CD4-positive, alpha-beta T cell treated with Interleukin-21 for 1 hour (primary cell): ENCODE data around the gene DCDC2.
"Not testable (repeated sequence)": the region's sequence is repeated elsewhere in the genome, so short reads cannot be mapped to it uniquely, and the experiment has no call there.

Experiments used
- DNase-seq: peaks from one replicate; pipeline ENCODE4 v3.0.0-alpha.2; 2020

DCDC2 gene

DNA sequence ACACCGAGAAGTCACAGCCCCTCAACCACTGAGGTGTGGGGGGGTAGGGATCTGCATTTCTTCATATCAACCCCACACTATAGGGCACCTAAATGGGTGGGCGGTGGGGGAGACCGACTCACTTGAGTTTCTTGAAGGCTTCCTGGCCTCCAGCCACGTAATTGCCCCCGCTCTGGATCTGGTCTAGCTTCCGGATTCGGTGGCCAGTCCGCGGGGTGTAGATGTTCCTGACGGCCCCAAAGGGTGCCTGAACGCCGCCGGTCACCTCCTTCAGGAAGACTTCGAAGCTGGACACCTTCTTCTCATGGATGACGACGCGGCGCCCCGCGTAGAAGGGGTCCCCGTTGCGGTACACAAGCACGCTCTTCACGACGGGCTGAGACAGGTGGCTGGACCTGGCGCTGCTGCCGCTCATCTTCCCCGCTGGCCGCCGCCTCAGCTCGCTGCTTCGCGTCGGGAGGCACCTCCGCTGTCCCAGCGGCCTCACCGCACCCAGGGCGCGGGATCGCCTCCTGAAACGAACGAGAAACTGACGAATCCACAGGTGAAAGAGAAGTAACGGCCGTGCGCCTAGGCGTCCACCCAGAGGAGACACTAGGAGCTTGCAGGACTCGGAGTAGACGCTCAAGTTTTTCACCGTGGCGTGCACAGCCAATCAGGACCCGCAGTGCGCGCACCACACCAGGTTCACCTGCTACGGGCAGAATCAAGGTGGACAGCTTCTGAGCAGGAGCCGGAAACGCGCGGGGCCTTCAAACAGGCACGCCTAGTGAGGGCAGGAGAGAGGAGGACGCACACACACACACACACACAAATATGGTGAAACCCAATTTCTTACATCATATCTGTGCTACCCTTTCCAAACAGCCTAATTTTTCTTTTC lies at the start of gene DCDC2:
DCDC2 (minus strand) TSS at position 724 of the 883 bp plus-strand sequence; CDS start at position 415, 309 bp downstream.
- DNase-seq = peak; percentile 51

DNA sequence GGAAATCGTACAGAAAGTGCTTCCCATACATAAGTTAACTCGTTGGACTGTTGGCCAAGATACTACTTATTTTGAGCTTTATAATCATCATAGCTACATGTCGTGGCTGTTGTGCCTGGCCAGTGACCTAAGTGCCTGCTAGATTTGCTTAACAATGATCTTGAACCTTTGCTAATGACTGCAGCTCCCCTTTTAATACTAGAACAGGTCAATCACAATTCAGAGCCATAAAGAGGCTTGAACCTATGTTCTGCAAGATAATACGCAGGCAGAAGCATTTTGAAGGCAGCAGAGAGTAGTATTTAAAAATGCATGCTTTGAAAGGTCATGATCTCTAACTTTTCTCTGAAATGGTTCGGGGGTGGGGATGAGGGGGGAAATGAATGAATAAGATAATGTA lies 47.4 kb upstream of the DCDC2 start:
- no peak for DNase-seq

DNA sequence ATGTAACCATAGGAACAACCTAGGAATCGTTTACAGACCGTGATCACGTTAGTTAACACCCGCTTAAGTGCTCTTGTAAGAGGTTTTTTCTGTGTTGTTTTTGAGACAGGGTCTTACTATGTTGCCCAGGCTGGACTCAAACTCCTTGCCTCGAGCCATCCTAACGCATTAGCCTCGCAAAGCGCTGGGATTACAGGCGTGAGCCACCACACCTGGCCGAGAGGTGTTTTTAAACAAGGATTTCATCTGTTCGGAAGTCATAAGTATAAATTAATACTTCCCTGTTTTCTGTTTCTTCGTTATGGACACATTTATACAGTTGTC lies 45.6 kb upstream of the DCDC2 start:
- no peak for DNase-seq

DNA sequence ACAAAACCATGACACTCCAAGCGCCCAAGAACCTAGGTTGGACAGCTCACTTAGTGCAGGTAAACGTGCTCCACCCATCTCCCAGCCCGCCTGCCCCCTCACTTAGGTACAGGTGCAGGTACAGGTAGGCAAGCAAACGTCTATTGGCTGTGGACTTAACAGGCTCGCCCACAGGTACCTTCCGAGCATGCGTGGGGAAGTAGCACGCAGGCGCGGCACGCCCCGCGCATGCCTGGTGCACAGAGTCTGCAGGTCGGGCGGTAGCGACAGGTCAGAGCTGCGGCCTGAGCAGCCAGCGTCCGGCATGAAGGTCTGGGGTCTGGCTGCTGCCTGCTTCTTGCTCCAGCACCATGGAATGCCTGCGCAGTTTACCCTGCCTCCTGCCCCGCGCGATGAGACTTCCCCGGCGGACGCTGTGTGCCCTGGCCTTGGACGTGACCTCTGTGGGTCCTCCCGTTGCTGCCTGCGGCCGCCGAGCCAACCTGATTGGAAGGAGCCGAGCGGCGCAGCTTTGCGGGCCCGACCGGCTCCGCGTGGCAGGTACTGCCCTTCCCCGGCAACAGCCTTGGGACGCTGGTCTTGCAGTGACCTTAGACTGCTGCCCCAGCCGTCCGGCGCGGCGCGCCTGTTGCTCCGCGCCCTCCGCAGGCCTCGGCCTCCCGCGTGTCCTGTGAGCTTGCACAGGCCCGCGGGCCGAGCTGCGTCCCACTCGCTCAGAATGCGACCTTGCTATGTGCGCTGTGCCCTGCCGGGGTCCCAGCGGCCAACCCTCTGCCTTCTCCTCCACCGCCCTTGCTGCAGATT lies 45.0 kb upstream of the DCDC2 start, which contains the start of gene MRS2:
MRS2 (plus strand) TSS at position 240 of the 804 bp plus-strand sequence; CDS start at position 351, 111 bp downstream.
- DNase-seq = peak; percentile 85

DNA sequence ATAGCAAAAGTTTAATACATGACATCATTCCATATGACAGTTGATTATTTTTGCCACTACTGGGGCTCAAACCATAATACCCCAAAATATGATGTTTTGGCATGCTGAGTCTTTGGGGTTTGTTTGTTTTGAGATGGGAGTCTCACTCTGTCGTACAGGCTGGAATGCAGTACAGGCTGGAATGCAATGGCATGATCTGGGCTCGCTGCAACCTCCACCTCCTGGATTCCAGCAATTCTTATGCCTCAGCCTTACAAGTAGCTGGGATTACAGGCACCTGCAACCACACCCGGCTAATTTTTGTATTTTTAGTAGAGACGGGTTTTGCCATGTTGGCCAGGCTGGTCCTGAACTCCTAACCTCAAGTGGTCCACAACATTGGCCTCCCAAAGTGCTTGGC lies 43.6 kb upstream of the DCDC2 start:
- DNase-seq = no peak

DNA sequence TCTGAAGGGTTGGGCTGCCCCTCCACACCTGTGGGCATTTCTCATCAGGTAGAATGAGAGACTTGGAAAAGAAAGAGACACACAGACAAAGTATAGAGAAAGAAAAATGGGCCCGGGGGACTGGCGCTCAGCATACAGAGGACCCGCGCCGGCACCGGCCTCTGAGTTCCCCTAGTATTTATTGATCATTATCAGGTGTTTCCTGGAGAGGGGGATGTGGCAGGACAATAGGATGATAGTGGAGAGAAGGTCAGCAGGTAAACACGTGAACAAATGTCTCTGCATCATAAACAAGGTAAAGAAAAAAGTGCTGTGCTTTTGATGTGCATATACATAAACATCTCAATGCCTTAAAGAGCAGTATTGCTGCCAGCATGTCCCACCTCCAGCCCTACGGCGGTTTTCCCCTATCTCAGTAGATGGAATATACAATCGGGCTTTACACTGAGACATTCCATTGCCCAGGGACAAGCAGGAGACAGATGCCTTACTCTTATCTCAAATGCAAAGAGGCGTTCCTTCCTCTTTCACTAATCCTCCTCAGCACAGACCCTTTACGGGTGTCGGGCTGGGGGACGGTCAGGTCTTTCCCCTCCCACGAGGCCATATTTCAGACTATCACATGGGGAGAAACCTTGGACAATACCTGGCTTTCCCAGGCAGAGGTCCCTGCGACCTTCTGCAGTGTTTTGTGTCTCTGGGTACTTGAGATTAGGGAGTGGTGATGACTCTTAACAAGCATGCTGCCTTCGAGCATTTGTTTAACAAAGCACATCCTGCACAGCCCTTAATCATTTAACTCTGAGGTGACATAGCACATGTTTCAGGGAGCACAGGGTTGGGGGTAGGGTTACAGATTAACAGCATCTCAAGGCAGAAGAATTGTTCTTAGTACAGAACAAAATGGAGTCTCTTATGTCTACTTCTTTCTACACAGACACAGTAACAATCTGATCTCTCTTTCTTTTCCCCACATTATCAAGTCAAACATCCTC lies 42.5 kb upstream of the DCDC2 start:
- DNase-seq = not testable (repeated sequence)

DNA sequence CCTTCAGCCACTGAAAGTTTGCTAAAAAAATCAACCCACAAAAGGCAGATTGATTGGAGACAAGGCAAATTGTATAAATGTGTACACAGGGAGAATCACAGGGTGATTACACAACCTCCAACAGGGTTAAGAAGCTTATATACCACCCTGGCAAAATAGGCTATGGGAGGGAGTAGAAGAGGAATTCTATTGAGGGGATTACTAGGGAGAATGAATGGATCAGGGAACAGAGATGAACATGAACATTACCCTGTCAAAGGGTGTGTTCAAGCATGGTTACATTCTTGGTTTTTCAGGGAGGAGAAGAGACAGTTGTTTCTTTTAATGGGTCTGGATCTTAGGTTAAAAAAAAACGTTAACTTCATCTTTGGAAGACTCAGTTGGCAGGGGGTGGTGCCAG lies 39.8 kb upstream of the DCDC2 start:
- DNase-seq = no peak

DNA sequence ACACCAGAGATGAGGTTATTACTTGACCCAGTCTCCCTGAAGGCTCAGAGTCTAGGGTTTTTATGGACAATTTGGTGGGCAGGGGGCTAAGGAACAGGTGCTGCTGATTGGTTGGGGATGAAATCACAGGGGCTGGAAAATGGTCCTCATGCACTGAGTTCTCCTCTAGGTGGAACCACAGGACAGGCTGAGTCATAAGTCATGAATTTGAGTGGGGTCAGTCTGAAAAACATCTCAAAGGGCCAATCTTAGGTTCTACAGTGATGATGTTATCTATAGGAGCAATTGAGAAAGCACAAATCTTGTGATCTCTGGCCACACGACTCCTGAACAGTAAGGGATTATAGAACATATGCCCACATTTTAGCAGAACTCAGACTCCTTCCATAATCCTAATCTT lies 39.0 kb upstream of the DCDC2 start:
- no peak for DNase-seq

DNA sequence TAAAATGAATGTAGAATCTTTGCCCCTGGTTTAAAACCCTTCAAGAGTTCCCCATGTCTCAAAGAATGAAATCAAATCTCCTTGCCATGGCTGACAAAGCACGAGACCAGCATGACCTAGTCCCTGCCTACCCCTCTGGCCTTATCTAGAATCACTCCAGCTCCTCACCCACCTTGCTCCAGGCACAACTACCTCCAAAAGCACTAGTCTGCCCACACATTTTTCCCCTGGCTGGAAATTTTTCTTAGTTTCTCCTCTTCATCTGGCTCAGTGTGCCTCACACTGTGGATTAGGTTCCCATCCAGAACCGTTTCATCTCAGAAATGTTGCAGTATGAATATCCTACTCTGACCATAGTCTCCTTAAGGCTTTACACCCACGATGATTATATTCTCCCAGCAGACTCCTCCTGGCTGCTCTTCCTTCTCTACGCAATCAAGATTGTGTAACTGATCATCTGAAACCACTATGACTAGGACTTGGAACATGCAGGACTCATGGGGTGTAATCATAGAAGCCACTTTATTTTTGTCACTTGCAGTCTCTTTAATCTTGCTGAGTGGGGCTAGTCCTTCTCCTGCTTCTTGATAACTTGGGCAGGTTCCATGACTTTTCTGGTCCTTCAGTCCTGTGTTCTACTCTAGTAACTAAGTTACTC lies 37.0 kb upstream of the DCDC2 start:
- DNase-seq = no peak

DNA sequence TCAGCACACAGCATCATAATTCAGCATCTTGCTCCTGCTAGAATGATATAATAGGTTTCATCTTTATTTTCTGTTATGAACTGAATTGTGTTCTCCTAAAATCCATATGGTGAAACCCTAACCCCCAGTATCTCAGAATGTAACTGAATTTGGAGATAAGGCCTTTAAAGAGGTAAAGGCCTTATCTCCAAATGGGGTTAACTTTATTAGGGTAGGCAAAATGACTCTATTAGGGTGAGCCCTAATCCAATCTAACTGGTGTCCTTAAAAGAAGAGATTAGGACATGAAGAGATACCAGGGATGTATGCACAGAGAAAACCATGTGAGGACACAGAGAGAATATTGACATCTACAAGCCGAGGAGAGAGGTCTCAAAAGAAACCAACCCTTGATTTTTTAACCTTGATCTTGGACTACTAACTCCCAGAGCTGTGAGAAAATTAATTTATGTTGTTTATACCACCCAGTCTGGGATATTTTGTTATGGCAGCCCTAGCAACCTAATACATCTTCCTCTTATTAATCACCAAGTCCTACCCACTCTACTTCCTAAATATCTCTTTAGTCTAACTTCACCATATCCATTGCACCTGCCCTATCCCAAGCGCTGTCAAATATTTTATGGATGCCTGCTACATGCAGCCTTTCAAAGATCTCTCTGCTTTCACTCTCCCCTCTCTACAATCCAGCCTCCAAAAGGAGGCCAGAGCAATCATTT lies 36.4 kb upstream of the DCDC2 start:
- DNase-seq = no peak

DNA sequence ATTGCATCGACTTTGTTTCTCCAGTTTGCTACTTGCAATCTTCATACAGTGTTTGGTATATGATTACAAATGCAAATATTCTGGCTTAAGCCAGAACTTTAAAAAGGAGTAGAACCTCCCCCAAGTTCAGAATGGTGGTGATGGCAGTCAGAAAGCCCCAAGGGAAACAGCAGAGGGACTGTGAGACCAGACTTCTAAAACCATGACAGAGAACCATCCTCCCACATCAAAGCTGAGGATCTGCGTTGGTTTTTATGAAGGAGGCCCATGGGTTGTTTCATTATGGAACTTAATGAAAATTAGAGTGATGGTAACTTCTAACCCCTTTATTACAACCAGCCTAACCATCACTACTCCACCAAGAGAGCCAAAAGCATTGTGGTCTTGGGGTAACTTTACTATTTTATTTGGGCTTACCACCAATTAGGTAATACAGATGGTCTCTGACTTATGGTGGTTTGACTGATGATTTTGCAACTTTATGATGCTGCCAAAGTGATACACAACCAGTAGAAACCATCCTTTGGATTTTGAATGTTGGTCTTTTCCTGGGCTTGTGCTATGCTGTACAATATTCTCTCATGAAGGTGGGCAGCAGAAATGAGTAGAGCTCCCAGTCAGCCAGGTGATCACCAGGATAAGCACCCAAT lies 34.0 kb upstream of the DCDC2 start:
- no peak for DNase-seq

DNA sequence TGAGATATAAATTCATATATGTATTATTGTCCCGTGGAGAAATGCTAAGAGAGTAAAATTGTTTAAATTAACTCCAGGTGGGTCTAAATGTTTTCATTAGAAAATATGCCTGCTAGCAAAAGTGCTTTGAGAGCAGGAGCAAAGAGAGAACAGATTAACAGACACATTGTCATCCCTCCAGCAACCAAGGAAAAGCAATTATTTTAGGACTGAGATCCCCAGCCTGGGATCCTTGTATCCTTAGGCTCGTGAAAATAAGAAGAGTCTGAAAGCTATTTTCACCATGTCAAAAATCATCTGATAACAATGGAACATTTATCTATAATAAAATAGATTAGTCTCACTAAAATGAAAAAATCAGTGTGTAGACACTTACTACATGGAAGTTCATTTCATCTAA lies 33.3 kb upstream of the DCDC2 start:
- DNase-seq = no peak

DNA sequence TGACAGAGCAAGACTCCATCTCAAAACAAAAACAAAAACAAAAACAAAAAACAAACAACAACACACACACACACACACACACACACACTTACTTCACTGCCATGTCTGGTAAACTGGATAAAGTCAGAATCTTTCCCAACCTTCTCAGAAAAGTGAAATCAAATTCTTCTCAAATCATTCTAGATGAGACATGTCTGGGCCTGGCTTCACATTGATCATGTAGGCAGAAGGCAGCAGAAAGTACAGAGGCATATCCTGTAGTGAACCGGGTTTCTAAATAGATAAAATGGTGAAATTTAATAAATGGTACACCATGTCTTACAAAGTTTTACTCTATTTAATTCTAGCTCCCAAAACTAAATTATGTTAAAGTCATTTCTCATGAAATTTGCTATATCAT lies 30.0 kb upstream of the DCDC2 start:
- DNase-seq = no peak

DNA sequence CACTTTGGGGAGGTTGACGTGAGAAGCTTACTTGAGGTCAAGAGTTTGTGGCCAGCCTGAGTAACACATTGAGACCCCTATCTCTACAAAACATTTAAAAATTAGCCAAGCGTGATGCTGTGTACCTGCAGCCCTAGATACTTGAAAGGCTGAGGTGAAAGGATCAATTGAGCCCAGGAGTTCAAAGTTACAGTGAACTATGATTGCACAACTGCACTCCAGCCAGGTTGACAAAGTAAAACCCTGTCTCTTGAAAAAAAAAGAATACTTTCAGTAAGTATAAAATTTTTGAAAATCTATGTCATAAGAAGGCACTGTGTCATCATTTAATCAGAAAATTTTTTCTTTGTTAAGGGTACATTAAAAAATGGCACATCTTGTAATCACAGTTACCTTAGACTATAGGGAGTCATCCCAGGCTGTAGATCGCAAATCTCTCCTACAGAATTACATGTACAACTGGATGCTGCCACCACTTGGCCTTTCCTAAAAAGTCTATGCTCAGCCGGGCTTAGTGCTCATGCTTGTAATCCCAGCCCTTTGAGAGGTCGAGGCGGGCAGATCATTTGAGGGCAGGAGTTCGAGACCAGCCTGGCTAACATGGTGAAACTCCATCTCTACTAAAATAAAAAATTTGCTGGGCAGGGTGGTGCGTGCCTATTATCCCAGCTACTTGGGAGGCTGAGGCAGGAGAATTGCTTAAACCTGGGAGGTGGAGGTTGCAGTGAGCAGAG lies 27.8 kb upstream of the DCDC2 start:
- DNase-seq = no peak

DNA sequence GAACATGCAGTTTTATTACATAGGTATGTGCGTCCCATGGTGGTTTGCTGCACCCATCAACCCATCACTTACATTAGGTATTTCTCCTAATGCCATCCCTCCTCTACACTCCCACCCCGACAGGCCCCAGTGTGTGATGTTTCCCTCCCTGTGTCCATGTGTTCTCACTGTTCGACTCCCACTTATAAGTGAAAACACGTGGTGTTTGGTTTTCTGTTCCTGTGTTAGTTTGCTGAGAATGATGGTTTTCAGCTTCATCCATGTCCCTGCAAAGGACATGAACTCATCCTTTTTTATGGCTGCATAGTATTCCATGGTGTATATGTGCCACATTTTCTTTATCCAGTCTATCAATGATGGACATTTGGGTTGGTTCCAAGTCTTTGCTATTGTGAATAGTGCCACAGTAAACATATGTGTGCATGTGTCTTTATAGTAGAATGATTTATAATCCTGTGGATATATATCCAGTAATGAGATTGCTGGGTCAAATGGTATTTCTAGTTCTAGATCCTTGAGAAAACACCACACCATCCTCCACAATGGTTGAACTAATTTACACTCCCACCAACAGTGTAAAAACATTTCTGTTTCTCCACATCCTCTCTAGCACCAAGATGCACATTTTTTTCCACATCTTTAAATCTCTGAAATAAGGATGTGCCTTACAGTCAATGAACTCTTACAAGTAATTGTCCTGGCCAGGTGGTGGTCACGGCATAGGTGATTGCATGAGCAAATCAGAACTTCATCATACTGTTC lies 26.7 kb upstream of the DCDC2 start:
- not testable (repeated sequence) for DNase-seq

DNA sequence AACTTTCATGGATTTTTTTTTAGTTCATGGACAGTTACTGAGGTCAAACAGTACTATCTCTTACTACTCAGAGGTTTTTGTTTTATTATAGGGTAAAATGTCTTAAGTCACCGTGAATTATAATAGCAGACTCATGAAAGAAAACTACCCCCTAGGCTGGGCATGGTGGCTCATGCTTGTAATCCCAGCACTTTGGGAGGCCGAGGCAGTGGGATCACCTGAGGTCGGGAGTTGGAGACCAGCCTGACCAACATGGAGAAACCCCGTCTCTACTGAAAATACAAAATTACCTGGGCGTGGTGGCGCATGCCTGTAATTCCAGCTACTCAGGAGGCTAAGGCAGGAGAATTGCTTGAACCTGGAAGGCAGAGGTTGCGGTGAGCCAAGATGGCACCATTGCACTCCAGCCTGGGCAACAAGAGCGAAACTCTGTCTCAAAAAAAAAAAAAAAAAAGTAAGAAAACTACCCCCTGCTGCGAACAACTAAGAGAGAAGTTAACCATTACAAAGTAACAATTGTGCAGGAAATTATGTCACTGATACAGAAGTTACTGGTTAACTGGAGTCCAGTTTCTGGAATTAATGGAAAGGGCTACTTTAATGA lies 25.1 kb upstream of the DCDC2 start:
- DNase-seq = not testable (repeated sequence)

DNA sequence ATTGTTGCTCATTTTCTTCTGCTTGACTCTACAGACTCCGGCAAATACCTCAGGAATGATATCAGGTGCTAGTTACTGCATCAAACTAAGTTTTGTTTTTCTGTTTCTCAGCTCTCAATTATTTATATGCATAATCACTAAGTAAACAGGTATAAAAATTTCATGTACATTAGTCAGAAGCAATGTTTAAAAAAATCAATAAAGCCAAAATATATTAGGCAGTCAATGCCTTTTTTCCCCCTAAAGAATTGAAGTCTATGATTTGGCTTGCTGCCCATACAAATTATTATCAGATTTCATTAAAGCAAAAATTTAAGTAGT lies 24.3 kb upstream of the DCDC2 start:
- no peak for DNase-seq

DNA sequence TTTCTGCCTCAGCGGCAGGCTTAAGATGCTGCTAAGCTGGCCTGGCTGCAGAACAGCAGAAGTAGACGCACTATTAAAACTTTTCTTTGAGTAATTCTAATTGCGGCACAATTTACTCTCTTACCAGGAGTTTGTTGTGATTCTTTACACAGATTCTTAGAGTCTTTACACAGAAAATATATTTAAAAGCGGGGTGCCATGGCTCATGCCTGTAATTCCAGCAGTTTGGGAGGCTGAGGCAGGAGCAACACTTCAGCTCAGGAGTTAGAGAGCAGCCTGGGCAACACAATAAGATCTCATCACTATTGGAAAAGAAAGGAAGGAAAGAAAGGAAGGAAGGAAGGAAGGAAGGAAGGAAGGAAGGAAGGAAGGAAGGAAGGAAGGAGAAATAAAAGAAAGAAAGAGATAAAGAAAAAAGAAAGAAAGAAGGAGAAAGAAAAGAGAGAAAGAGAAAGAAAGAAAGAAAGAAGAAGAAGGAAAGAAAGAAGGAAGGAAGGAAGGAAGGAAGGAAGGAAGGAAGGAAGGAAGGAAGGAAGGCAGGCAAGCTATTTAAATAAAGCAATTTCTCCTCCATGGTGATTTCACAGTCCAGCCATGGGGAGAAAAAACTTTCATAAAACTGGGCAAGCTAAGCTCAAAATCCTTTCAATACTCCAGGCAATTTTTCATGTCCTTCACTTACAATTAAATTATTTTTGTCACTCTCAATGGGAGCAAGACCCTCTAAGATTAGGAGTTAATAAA lies 23.8 kb upstream of the DCDC2 start:
- DNase-seq = no peak
